Esophagus muscularis mucosa (tissue), 4 donors: ENCODE data around the gene LRMDA. TPM values are rescaled to one million over a fixed set of nuclear protein-coding genes. Genes with fewer than 3 reads are reported as not detected.

Experiments used
- DNase-seq: peaks from one replicate; pipeline ENCODE4 v3.0.0-alpha.2; 2017; ENCODE audit errors: extremely low spot score
- H3K27ac ChIP-seq, 4 donors: fragments of 200-600 bp; sonication (generic); replicated peaks in 1 of 4; 1 replicate in 3 of 4; 2 replicates in 1 of 4; pipeline ENCODE4 v1.5.1; 2016 to 2019; ENCODE audit warnings: mild to moderate bottlenecking in 1 of 4
- H3K27me3 ChIP-seq, 4 donors: fragments of 200-600 bp; sonication (generic); one replicate each; pipeline versions ENCODE4 v1.5.1 to v1.6.0; 2016 to 2019
- H3K36me3 ChIP-seq, 4 donors: fragments of 200-600 bp; sonication (generic); one replicate each; pipeline ENCODE4 v1.5.1; 2016 to 2019
- H3K4me1 ChIP-seq, 4 donors: fragments of 200-600 bp; sonication (generic); one replicate each; pipeline ENCODE4 v1.5.1; 2016 to 2019
- H3K4me3 ChIP-seq, 4 donors: fragments of 200-600 bp; sonication (generic); 1 replicate in 2 of 4; 2 replicates in 2 of 4; pipeline ENCODE4 v1.5.1; 2016 to 2019; ENCODE audit warnings: mild to moderate bottlenecking in 4 of 4, moderate library complexity in 1 of 4
- H3K9me3 ChIP-seq, 4 donors: fragments of 200-600 bp; sonication (generic); 1 replicate in 3 of 4; 2 replicates in 1 of 4; pipeline ENCODE4 v1.5.1; 2016 to 2019
- CTCF ChIP-seq, 3 experiments: fragments of 200-600 bp in 2 of 3; fragments of 450-650 bp in 1 of 3; sonication (generic) in 2 of 3; IDR thresholded peaks; one replicate each; pipeline ENCODE4 v1.5.1; 2017 to 2019; ENCODE audit warnings: antibody characterized with exemption in 3 of 3, mild to moderate bottlenecking in 2 of 3, moderate library complexity in 1 of 3
- EP300 ChIP-seq: sonication (generic); formaldehyde crosslinking; IDR thresholded peaks from one replicate; pipeline ENCODE4 v1.6.1; 2017; ENCODE audit warnings: antibody characterized with exemption
- POLR2A ChIP-seq: fragments of 450-650 bp; IDR thresholded peaks from one replicate; pipeline ENCODE4 v1.6.1; 2017; ENCODE audit warnings: antibody characterized with exemption, moderate library complexity, mild to moderate bottlenecking, low read depth
- POLR2AphosphoS5 ChIP-seq, 2 donors: sonication (generic); formaldehyde crosslinking; IDR thresholded peaks; one replicate each; pipeline ENCODE4 v1.6.1; 2017; ENCODE audit warnings: antibody characterized with exemption in 2 of 2
- WGBS: methylation state at CpG from one replicate; pipeline ENCODE4 v1.1.5; 2018; 5-methylcytosine and 5-hydroxymethylcytosine counted together
- intact Hi-C: fragments of 100-400 bp; cut with DNase I; formaldehyde crosslinking; loops from one replicate; pipeline ENCODE4 v1.15.1; 2023
- total RNA-seq, 4 donors: library from RNA; depleted of rRNA; stranded (reverse); fragments of >200 nt; gene quantifications; one replicate each; pipeline versions ENCODE4 v1.1.0 to v1.2.1, GENCODE V29; 2016

The LRMDA gene
- total RNA-seq, 4 donors from 2014 or later: 14.3 to 34.9 (median 26.5) TPM

GRCh38 chr10:76002262-76002854 lies 570.9 kb downstream of the LRMDA start:
- H3K4me3 ChIP-seq: no peak overlapping the region
- intact Hi-C loops: no loop called here
- H3K27ac ChIP-seq: no peak overlapping the region
- peaks cover 0 to 7% (median 0%) of the 10 kb centered on the region in 4 donors for H3K4me1 ChIP-seq
- WGBS: 73% methylated on average over 2 of the region's 2 CpGs
- H3K9me3 ChIP-seq: no peaks in the 10 kb centered on the region
- H3K27me3 ChIP-seq: no peaks in the 10 kb centered on the region
- DNase-seq: no peak
- no peaks in the 10 kb centered on the region for H3K36me3 ChIP-seq
- TF ChIP-seq POLR2A: no peak
- no peak for TF ChIP-seq POLR2AphosphoS5 (IDR thresholded peaks at IDR 0.05)
- TF ChIP-seq CTCF (IDR thresholded peaks at IDR 0.05): no peak
- TF ChIP-seq EP300: no peak

- WGBS: 88% methylated on average over 14 of the region's 14 CpGs
- Histone ChIP-seq H3K4me1 (no peaks in the 10 kb centered on the region), H3K4me3 (no peak overlapping the region), H3K36me3 (no peaks in the 10 kb centered on the region), H3K9me3 (no peaks in the 10 kb centered on the region), H3K27ac (no peak overlapping the region), H3K27me3 (no peaks in the 10 kb centered on the region)
- TF ChIP-seq EP300 (no peak), POLR2A (no peak), POLR2AphosphoS5 (IDR thresholded peaks at IDR 0.05) (no peak)
- no peak for DNase-seq
- intact Hi-C loops: no loop called here
Measured at GRCh38 chr10:76007667-76008181, 576.3 kb downstream of the LRMDA start.

GRCh38 chr10:76009531-76009930 lies 578.1 kb downstream of the LRMDA start:
- Histone ChIP-seq H3K27me3 (no peaks in the 10 kb centered on the region), H3K27ac (no peak overlapping the region), H3K4me3 (no peak overlapping the region), H3K4me1 (no peaks in the 10 kb centered on the region), H3K9me3 (no peaks in the 10 kb centered on the region), H3K36me3 (no peaks in the 10 kb centered on the region)
- intact Hi-C loops: no loop called here
- WGBS: 92% methylated on average over 10 of the region's 11 CpGs
- no peak for DNase-seq
- TF ChIP-seq POLR2AphosphoS5 (IDR thresholded peaks at IDR 0.05): no peak
- TF ChIP-seq CTCF (IDR thresholded peaks at IDR 0.05): no peak
- TF ChIP-seq EP300: no peak
- no peak for TF ChIP-seq POLR2A

- no peaks in the 10 kb centered on the region for H3K27me3 ChIP-seq
- no peak overlapping the region for H3K4me3 ChIP-seq
- intact Hi-C loops: no loop called here
- TF ChIP-seq POLR2AphosphoS5 (IDR thresholded peaks at IDR 0.05) (no peak), EP300 (no peak), CTCF (IDR thresholded peaks at IDR 0.05) (no peak), POLR2A (no peak)
- H3K27ac ChIP-seq: no peak overlapping the region
- no peaks in the 10 kb centered on the region for H3K9me3 ChIP-seq
- no peaks in the 10 kb centered on the region for H3K4me1 ChIP-seq
- 78% methylated on average over 3 of the region's 3 CpGs for WGBS
- H3K36me3 ChIP-seq: no peaks in the 10 kb centered on the region
- DNase-seq: no peak
Measured at GRCh38 chr10:76010703-76011102, 579.3 kb downstream of the LRMDA start.

- no peak for DNase-seq
- Histone ChIP-seq H3K9me3 (no peaks in the 10 kb centered on the region), H3K4me1 (no peaks in the 10 kb centered on the region), H3K27ac (no peak overlapping the region), H3K27me3 (no peaks in the 10 kb centered on the region), H3K4me3 (no peak overlapping the region), H3K36me3 (no peaks in the 10 kb centered on the region)
- WGBS: 94% methylated on average over 7 of the region's 7 CpGs
- TF ChIP-seq CTCF (IDR thresholded peaks at IDR 0.05) (no peak), POLR2A (no peak), EP300 (no peak), POLR2AphosphoS5 (IDR thresholded peaks at IDR 0.05) (no peak)
- intact Hi-C loops: no loop called here
Measured at GRCh38 chr10:76012716-76013327, 581.4 kb downstream of the LRMDA start.
